ENCODE results near the gene FBXL2. TPM values are rescaled to one million over a fixed set of nuclear protein-coding genes. Genes with fewer than 3 reads are reported as not detected.
"Not testable (repeated sequence)": the region's sequence is repeated elsewhere in the genome, so short reads cannot be mapped to it uniquely, and the experiment has no call there.

The FBXL2 gene
- total RNA-seq, 1 donor from 2014 or later: 2.1 TPM

GRCh38 chr3:33373082-33373437 lies 95.8 kb downstream of the FBXL2 start:
- DNase-seq: no peak
- intact Hi-C loops (cut with micrococcal nuclease): loop anchor here (5.0 kb wide), 1 partner anchor 241 kb away; no protein-coding TSS in a partner anchor
- no peak for ATAC-seq

DNA sequence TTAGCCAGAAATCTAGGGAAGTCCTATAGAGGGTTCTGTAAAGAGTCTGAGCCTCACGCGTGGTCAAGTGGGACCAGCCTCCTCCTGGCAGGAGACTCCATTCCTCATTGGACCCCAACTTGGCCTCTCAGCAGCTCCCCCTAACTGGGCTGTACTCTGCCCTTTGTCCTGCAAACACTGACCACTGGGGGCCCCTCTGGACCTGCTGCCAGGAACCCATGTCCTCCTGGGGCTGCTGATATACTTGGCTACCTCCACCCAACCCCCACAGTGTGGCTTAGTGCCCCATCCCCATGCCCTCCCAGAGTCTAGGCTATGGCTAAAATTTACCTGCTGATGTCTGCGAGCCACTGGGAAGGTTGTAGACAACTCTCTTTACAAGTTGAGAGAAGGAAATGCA lies 100.2 kb downstream of the FBXL2 start:
- ATAC-seq (no peak), DNase-seq (no peak)
- intact Hi-C loops (cut with micrococcal nuclease): no loop called here

DNA sequence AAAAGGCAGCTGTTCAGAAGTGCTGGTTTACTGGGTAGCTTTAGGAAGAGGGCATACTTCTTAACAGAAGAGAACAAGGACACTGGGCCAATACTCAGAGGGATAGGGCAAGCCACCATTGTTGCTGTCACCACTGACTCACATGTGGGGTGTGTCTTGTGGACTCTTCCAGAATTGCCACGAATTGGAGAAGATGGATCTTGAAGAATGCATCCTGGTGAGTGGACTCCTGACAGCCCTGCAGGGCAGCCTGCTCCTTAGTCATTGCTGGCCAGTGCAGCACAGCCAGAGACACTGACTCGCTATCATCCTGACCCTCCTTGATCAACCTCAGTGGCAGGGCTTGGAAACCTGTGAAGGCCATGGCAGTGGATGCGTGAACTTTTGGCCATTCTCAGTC lies 100.7 kb downstream of the FBXL2 start:
- intact Hi-C loops (cut with micrococcal nuclease): no loop called here
- DNase-seq (no peak), ATAC-seq (no peak)

DNA sequence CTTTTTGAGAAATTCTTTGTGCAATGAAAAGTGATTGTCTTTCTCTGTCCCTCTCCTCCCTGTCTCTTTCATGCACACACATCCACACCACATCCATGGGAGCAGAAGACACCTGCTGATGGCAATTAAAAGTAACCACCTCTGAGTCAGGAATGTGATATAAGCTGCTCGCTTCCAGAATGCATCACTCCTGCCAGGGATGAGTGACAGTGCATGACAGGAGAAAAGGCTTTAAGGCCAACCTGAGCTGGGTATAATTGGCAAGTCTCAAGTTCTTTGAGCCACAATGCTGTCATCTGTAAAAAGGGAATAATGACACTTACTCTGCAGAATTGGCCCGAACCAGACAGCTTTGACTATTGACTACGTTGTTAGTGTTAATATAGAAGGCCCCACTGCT lies 103.4 kb downstream of the FBXL2 start:
- DNase-seq (no peak), ATAC-seq (no peak)
- intact Hi-C loops (cut with micrococcal nuclease): no loop called here

GRCh38 chr3:33383951-33384350 lies 106.7 kb downstream of the FBXL2 start:
- DNase-seq (no peak), ATAC-seq (no peak)
- intact Hi-C loops (cut with micrococcal nuclease): no loop called here

- intact Hi-C loops (cut with micrococcal nuclease): no loop called here
- no peak for DNase-seq
- ATAC-seq: no peak
Measured at GRCh38 chr3:33385423-33385822, 108.2 kb downstream of the FBXL2 start.

- ATAC-seq (no peak), DNase-seq (no peak)
- intact Hi-C loops (cut with micrococcal nuclease): no loop called here
Measured at GRCh38 chr3:33386631-33387030, 109.4 kb downstream of the FBXL2 start.

- ATAC-seq (no peak), DNase-seq (no peak)
- intact Hi-C loops (cut with micrococcal nuclease): no loop called here
Measured at GRCh38 chr3:33388374-33389100, 111.3 kb downstream of the FBXL2 start.

GRCh38 chr3:33389908-33390307 lies 112.7 kb downstream of the FBXL2 start:
- ATAC-seq: no peak

DNA sequence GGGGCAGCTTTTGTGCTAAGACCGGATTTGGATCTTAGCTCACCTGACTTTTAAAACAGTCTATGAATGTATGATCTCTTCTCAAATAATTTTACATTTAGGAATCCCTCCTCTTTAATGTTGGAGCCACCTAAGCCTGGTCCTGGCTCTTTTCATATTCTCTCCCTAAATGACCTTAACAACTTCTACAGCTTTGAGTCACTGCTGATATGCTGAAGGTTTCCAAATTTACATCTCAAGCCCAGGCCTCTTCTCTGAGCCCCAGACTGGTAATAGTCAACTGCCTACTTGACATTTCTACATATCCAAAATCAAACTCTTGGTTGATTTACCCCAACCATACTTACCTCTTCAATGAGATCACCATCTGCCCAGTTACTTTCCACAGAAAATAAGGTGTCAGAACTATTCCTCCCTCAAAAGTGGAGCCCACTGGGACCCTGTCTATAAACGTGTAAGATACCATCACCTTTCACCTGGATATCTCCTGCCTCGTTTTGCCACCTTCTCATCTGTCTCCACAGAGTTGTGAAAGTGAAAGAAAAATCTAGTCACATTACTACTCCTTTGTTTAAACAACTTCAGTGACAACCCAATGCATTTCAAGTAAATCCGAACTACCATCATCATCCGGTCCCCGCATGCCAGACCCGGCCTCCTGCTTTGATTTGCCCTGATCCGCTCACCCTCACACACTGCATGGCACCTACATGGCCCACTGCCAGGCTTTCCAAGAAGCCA lies 114.2 kb downstream of the FBXL2 start:
- DNase-seq (no peak), ATAC-seq (peak; percentile 77)
- intact Hi-C loops (cut with micrococcal nuclease): no loop called here

More at GRCh38 chr3:33389908-33390307, 112.7 kb downstream of the FBXL2 start:
- no peak for DNase-seq
- intact Hi-C loops (cut with micrococcal nuclease): no loop called here

DNA sequence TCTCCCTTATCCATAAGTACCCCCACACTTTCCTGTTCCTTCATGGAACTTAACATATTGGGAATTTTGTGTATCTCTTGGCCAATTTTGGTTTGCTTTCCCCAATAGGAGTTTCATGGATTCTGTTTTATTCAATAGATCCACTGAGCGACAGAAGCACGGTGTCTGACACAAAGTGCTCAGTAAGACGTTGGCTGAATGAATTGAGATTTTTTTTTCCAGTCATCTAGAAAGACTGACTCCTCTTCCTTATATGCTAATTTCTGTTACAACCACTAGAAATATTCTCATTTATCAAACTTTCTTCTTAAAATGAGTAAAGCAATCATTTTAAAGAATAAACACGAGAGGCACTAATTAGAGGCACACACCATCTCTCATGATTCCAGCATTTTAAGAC lies 114.9 kb downstream of the FBXL2 start:
- intact Hi-C loops (cut with micrococcal nuclease): no loop called here

DNA sequence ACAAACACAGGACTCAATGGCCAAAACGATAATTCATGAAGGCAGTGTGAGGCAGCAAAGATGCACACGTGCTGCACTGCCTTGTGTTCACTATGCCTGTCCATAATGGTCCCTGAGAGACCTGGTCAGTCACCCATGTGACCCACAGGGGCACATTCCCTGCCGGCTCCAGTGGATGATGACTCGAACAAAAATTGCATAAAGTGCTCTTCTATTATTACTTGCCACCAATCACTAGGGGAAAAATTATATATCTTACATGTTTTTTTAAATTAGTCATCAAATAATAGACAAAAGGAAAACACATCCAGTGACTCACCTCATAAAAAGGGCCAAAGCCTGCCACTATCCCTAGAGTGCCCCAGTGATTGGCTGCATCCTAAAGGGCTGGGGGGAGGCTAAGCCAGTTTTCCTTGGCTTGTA lies 115.5 kb downstream of the FBXL2 start:
- ATAC-seq: no peak
- intact Hi-C loops (cut with micrococcal nuclease): no loop called here
- DNase-seq: no peak

More for the DNA sequence above, 114.9 kb downstream of the FBXL2 start:
- DNase-seq: no peak
- ATAC-seq: no peak

DNA sequence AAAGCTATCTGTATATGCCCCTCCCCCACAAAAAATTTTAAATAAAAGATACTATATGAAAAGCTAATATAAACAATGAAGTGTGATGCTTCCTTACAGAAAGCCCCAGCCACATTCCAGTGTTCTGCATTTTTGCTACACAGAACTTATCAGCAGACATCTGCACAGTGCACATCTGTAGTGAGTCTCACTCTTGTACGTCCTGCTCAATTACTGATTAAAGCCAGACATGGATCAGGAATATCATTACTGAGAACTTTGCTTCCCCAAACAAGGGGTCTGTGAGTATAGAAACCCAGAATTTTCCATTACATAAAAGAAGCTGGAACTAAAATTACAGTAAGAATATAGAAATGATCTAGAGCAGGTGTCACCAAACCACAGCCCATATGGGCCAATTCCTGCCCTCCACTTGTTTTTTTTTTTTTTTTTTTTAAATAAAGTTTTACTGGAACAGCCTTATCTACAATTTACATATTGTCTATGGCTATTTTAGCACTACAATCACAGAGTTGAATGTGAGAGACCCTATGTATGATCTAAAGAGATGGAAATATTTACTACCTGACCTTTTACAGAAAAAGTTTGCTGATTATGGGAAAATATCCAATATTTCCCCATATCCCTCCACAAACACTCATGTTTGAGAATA lies 117.3 kb downstream of the FBXL2 start:
- ATAC-seq: no peak
- intact Hi-C loops (cut with micrococcal nuclease): no loop called here
- no peak for DNase-seq

DNA sequence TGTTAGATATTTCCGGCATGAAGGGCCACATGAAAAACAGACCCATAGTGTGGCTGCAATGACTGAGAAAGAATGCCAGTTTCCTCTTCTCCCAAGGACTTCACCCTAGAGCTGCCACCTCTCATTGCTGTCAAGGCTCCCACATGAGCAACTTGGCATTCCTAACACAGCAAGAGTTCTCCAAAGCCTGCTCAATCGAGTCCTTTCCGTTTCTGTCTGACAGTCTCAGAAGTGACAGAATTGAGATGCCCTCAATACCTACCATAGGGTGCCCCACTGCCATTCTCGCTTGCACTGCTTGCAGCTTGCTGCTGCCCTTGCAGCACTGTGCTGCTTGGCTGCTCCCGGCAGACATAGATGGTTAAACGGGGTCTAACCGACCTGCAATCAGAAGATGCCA lies 118.7 kb downstream of the FBXL2 start:
- ATAC-seq (no peak), DNase-seq (no peak)
- intact Hi-C loops (cut with micrococcal nuclease): no loop called here

DNA sequence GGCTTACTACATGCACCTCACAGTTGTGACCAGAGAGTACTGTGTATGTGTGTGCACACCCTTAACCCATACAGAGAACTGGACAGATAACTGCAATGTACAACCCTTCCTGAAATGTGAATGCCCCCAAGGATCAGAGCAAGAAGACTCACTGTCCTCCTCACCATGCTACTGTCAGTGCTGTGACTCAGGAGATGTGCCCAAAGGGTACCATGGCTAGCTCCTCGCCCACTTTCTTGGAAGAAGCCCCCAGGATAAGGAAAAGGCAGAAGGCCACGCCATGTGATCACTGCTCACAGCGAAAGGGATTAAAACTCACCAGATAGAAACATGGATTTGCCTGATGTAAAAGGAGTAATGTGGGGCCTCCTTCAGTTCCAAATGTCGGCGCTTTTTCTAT lies 121.2 kb downstream of the FBXL2 start:
- DNase-seq (no peak), ATAC-seq (no peak)
- intact Hi-C loops (cut with micrococcal nuclease): no loop called here

DNA sequence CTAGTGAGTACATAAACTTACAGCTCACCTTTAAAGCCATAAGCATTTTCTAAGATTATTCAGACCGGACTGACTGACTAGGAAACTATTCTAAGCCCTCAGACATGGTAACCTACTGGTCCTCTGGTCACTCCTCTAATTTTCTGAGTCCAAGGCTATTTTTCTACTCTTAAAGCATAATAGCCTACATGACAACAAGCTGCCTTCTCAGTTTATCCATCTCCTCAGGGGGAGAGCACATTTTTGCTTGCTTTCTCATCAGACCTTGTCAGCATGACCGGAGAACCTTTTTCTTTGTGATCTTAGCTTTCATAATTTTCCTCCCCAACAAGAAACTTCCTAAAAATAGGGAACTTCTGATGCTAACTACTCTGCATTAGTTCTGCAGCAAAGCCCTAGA lies 124.5 kb downstream of the FBXL2 start:
- ATAC-seq: no peak
- DNase-seq: no peak
- intact Hi-C loops (cut with micrococcal nuclease): no loop called here

- DNase-seq (no peak), ATAC-seq (no peak)
- intact Hi-C loops (cut with micrococcal nuclease): no loop called here
Measured at GRCh38 chr3:33402936-33403335, 125.7 kb downstream of the FBXL2 start.

GRCh38 chr3:33403756-33404155 lies 126.5 kb downstream of the FBXL2 start:
- ATAC-seq (no peak), DNase-seq (no peak)
- intact Hi-C loops (cut with micrococcal nuclease): no loop called here

DNA sequence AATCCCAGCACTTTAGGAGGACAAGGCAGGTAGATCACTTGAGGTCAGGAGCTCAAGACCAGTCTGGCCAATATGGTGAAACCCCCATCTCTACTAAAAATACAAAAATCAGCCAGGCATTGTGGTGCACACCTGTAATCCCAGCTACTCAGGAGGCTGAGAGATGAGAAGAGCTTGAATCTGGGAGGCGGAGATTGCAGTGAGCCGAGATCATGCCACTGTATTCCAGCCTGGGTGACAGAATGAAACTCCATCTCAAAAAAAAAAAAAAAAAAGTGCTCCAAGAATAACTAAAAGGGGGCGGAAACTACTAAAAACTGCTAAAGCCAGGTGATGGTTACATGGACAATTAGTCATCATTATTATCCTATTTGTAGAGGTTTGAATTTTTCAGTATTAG lies 133.6 kb downstream of the FBXL2 start:
- ATAC-seq; intact Hi-C loops (cut with micrococcal nuclease); DNase-seq: not testable (repeated sequence)

DNA sequence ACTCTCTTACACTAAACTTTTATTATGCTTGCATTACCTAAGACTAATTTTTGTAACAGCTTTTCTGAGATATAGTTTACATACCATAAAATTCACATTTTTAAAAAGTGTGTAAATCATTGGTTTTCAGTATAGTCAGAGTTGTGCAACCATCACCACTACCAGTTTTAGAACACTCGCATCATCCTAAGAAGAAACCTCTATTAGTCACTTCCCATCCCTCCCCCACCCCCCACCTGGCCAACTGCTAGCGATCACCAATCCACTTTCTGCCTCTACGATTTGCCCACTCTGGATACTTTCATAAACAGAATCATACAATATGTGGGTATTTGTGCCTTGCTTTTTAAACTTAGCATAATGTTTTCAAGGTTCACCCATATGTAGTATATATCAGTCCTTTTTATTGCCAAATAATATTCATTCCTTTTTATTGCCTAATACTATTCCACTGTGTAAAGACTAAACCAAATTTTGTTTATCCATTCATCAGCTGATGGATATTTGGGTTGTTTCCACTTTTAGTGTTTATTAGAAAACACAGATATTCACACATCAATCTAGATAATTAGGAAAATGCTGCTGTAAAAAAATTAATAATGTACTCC lies 139.9 kb downstream of the FBXL2 start:
- ATAC-seq (no peak), DNase-seq (no peak)
- intact Hi-C loops (cut with micrococcal nuclease): no loop called here
